Naive thymus-derived CD4-positive, alpha-beta T cell (primary cell): ENCODE results near the gene IL9. TPM values are rescaled to one million over a fixed set of nuclear protein-coding genes. Genes with fewer than 3 reads are reported as not detected.

Source experiments
- ATAC-seq: fragments of 150-1000 bp; cut with Tn5 transposase; 2 replicates; pipeline ENCODE4 v1.10.0; 2021; ENCODE audit warnings: mild to moderate bottlenecking, moderate library complexity
- CTCF ChIA-PET: fragments of 350-600 bp; sonication (Branson Sonifier 250); formaldehyde crosslinking; loops from one replicate; lab custom pipeline; 2021; ENCODE audit warnings: antibody characterized with exemption; lab: Charles Lee
- POLR2A ChIA-PET: fragments of 350-600 bp; sonication (Branson Sonifier 250); formaldehyde crosslinking; loops from one replicate; lab custom pipeline; 2021; ENCODE audit warnings: antibody characterized with exemption, inconsistent platforms; lab: Charles Lee
- DNase-seq, 9 donors: peaks; one replicate each; pipeline versions ENCODE4 v3.0.0 to v3.0.0-alpha.2; 2020 to 2022; ENCODE audit warnings: mixed read lengths in 1 of 9
- H3K27ac ChIP-seq: one replicate; pipeline ENCODE4 v1.7.0; 2013; ENCODE audit warnings: mild to moderate bottlenecking, low read depth, low read length, moderate library complexity
- H3K27me3 ChIP-seq, 2 donors: one replicate each; pipeline ENCODE4 v1.7.0; 2013; ENCODE audit warnings: low read length in 2 of 2, mild to moderate bottlenecking in 2 of 2, moderate library complexity in 2 of 2; ENCODE audit not compliant: control insufficient read depth in 2 of 2, insufficient read depth in 2 of 2
- H3K36me3 ChIP-seq, 3 experiments: 1 replicate in 2 of 3; 2 replicates in 1 of 3; pipeline ENCODE4 v1.7.0; 2013; ENCODE audit warnings: low read length in 3 of 3, mild to moderate bottlenecking in 3 of 3, moderate library complexity in 1 of 3; ENCODE audit not compliant: insufficient read depth in 3 of 3, control insufficient read depth in 2 of 3
- H3K4me1 ChIP-seq, 2 donors: one replicate each; pipeline ENCODE4 v1.7.0; 2013; ENCODE audit warnings: low read length in 2 of 2, mild to moderate bottlenecking in 2 of 2, moderate library complexity in 1 of 2; ENCODE audit not compliant: control insufficient read depth in 2 of 2, insufficient read depth in 2 of 2
- H3K4me3 ChIP-seq: 2 replicates; pipeline ENCODE4 v1.7.0; 2013; ENCODE audit warnings: mild to moderate bottlenecking, low read length
- H3K9me3 ChIP-seq, 3 experiments: 1 replicate in 2 of 3; 2 replicates in 1 of 3; pipeline ENCODE4 v1.7.0; 2013; ENCODE audit warnings: low read length in 3 of 3; ENCODE audit not compliant: control insufficient read depth in 2 of 3
- H3K27ac Mint-ChIP-seq, 9 donors: one replicate each; pipeline ENCODE4 v1.8.0; 2020 to 2022; ENCODE audit warnings: mixed read lengths in 9 of 9, mild to moderate bottlenecking in 8 of 9, moderate library complexity in 5 of 9, inconsistent platforms in 2 of 9
- H3K27me3 Mint-ChIP-seq, 5 donors: one replicate each; pipeline ENCODE4 v1.8.0; 2021 to 2022; ENCODE audit warnings: mixed read lengths in 5 of 5, mild to moderate bottlenecking in 1 of 5
- H3K36me3 Mint-ChIP-seq, 5 donors: one replicate each; pipeline ENCODE4 v1.8.0; 2020 to 2022; ENCODE audit warnings: mixed read lengths in 5 of 5, mild to moderate bottlenecking in 3 of 5, inconsistent platforms in 1 of 5
- H3K4me1 Mint-ChIP-seq, 7 donors: one replicate each; pipeline ENCODE4 v1.8.0; 2020 to 2022; ENCODE audit warnings: mixed read lengths in 7 of 7, mild to moderate bottlenecking in 3 of 7, inconsistent platforms in 1 of 7
- H3K4me3 Mint-ChIP-seq, 10 donors: one replicate each; pipeline ENCODE4 v1.8.0; 2020 to 2022; ENCODE audit warnings: mild to moderate bottlenecking in 10 of 10, mixed read lengths in 10 of 10, moderate library complexity in 6 of 10, inconsistent platforms in 2 of 10
- H3K9me3 Mint-ChIP-seq, 11 donors: one replicate each; pipeline ENCODE4 v1.8.0; 2020 to 2022; ENCODE audit warnings: mixed read lengths in 11 of 11, mild to moderate bottlenecking in 4 of 11, inconsistent platforms in 1 of 11, moderate library complexity in 1 of 11
- intact Hi-C, 2 donors: fragments of 100-400 bp; cut with micrococcal nuclease; formaldehyde crosslinking; loops; one replicate each; pipeline ENCODE4 v1.15.1; 2023
- polyA plus RNA-seq, 2 donors: library from polyadenylated mRNA; unstranded; fragments of 300-500 nt; fragmentation: Illumina TruSeq; gene quantifications; one replicate each; pipeline ENCODE4 v1.2.3, GENCODE V29; 2021
- total RNA-seq, 6 experiments: library from RNA in 5 of 6; stranded (reverse) in 5 of 6; gene quantifications; 1 replicate in 5 of 6; 2 replicates in 1 of 6; pipeline ENCODE4 v1.2.3 and lab custom pipeline; 2021 to 2026

Gene IL9
- total and polyA plus RNA-seq, 7 experiments from 2014 or later = 0.70 TPM; not detected in 6

DNA sequence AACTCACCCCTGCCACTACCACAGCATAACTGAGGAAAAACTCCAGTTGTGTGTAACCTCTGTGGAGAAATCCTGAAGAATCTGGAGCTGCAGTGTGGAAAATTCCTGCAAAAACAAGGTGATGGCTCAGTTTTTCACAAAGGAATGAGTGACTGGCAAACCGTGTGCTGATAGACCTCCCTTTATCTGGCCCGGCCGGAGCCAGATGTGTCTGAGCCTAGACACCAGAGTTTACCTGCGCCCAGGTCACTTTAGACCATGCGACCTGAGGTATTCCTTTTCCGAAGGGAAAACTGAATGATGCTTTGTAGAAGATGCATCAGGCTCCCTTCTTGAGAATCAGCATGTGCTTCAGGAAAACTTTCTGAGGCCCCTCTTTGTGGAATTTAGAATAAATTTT, 45.0 kb downstream of the IL9 start:
- Mint-ChIP-seq H3K4me3 (no peak overlapping the region), H3K36me3 (no peaks in the 10 kb centered on the region), H3K9me3 (peaks cover 0 to 5% (median 0%) of the 10 kb centered on the region in 11 donors), H3K27ac (no peak overlapping the region), H3K27me3 (peaks cover 0 to 4% (median 0%) of the 10 kb centered on the region in 5 donors), H3K4me1 (no peaks in the 10 kb centered on the region)
- no peaks in the 10 kb centered on the region for H3K9me3 ChIP-seq
- no peaks in the 10 kb centered on the region for H3K36me3 ChIP-seq
- H3K4me1 ChIP-seq = no peaks in the 10 kb centered on the region
- no peak overlapping the region for H3K27ac ChIP-seq
- DNase-seq = no peak
- ChIA-PET POLR2A (no interaction called here), CTCF (no interaction called here)
- H3K27me3 ChIP-seq = no peaks in the 10 kb centered on the region
- no peak for ATAC-seq
- no peak overlapping the region for H3K4me3 ChIP-seq
- intact Hi-C loops = no loop called here

DNA sequence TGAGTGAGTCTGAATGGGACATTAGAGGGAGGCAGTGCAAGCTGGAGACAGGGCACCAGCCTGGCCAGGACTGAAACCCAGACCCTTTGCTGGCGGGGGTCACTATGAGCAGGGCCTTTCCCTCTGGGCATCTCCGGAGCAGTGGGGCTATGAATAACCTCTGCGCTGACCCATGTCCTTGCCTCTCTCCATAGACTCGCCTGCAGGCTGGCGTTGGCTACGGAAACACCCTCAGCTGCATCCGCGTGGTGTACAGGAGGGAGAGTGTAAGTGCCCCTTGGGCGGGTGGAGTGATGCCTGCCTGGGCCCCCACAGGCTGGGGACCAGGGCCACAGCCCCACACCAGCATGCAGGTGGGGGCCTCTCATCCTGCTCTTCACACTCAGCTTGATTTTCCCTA, 45.4 kb downstream of the IL9 start:
- Histone ChIP-seq H3K9me3 (no peaks in the 10 kb centered on the region), H3K4me1 (no peaks in the 10 kb centered on the region), H3K27ac (no peak overlapping the region), H3K36me3 (no peaks in the 10 kb centered on the region), H3K27me3 (no peaks in the 10 kb centered on the region), H3K4me3 (no peak overlapping the region)
- CTCF ChIA-PET = no interaction called here
- Mint-ChIP-seq H3K4me3 (no peak overlapping the region), H3K27me3 (peaks cover 0 to 7% (median 3%) of the 10 kb centered on the region in 5 donors), H3K27ac (no peak overlapping the region), H3K4me1 (no peaks in the 10 kb centered on the region), H3K36me3 (no peaks in the 10 kb centered on the region), H3K9me3 (peaks cover 0 to 5% (median 0%) of the 10 kb centered on the region in 11 donors)
- ATAC-seq (peak; percentile 17), DNase-seq (no peak)
- intact Hi-C loops = no loop called here
- POLR2A ChIA-PET = no interaction called here

DNA sequence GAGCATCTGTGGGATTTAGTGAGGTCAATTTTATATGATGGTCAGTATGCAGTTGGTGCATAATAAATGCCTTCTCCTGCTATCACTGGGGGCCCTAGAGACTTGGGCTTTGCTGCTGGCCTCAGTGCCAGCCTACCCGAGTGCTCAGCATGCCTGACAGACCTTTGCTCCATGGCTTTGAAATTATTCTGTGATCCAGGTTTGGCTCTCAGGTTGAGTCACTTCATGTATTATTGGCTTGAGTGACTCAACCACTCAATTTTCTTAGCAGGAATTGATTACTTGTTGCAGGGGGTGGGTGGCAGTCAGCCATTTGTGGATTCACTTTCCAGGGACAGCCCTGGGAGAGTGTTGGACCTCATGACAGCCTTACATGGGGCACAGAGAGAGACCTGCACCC, 47.7 kb downstream of the IL9 start:
- Mint-ChIP-seq H3K9me3 (peaks cover 0 to 4% (median 0%) of the 10 kb centered on the region in 11 donors), H3K27me3 (peaks cover 3 to 11% (median 7%) of the 10 kb centered on the region in 5 donors), H3K27ac (no peak overlapping the region), H3K4me3 (no peak overlapping the region), H3K4me1 (no peaks in the 10 kb centered on the region), H3K36me3 (no peaks in the 10 kb centered on the region)
- ChIA-PET CTCF (no interaction called here), POLR2A (no interaction called here)
- Histone ChIP-seq H3K4me1 (no peaks in the 10 kb centered on the region), H3K4me3 (no peak overlapping the region), H3K27me3 (no peaks in the 10 kb centered on the region), H3K36me3 (no peaks in the 10 kb centered on the region), H3K9me3 (no peaks in the 10 kb centered on the region), H3K27ac (no peak overlapping the region)
- intact Hi-C loops = no loop called here
- ATAC-seq (no peak), DNase-seq (no peak)

DNA sequence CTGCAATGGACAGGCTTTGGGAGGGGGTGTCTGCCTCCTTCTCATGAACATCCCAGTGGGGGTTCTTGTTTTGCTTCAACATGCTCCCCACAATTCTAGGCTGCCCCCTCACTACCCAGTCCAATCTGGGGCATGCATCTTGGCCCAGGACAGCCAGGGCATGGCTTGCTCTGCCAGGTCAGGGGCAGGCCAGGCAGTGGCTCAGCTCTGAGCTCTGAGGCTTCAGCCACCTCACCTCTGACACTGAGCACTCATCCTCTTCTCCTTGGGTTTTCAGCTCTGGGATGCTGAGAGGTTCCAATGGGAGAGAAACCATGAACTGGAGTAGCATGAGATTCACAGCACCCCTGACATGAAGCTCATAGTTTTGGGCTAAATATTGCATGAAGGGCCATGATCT, 49.3 kb downstream of the IL9 start:
- no peaks in the 10 kb centered on the region for H3K27me3 ChIP-seq
- intact Hi-C loops = no loop called here
- Mint-ChIP-seq H3K4me3 (no peak overlapping the region), H3K27me3 (peaks cover 5 to 19% (median 12%) of the 10 kb centered on the region in 5 donors), H3K27ac (no peak overlapping the region), H3K9me3 (peaks cover 0 to 4% (median 0%) of the 10 kb centered on the region in 11 donors), H3K4me1 (no peaks in the 10 kb centered on the region), H3K36me3 (no peaks in the 10 kb centered on the region)
- no peaks in the 10 kb centered on the region for H3K36me3 ChIP-seq
- H3K4me3 ChIP-seq = no peak overlapping the region
- no peak overlapping the region for H3K27ac ChIP-seq
- H3K9me3 ChIP-seq = no peaks in the 10 kb centered on the region
- DNase-seq = no peak
- no peak for ATAC-seq
- POLR2A ChIA-PET = no interaction called here
- no peaks in the 10 kb centered on the region for H3K4me1 ChIP-seq
- CTCF ChIA-PET = no interaction called here

DNA sequence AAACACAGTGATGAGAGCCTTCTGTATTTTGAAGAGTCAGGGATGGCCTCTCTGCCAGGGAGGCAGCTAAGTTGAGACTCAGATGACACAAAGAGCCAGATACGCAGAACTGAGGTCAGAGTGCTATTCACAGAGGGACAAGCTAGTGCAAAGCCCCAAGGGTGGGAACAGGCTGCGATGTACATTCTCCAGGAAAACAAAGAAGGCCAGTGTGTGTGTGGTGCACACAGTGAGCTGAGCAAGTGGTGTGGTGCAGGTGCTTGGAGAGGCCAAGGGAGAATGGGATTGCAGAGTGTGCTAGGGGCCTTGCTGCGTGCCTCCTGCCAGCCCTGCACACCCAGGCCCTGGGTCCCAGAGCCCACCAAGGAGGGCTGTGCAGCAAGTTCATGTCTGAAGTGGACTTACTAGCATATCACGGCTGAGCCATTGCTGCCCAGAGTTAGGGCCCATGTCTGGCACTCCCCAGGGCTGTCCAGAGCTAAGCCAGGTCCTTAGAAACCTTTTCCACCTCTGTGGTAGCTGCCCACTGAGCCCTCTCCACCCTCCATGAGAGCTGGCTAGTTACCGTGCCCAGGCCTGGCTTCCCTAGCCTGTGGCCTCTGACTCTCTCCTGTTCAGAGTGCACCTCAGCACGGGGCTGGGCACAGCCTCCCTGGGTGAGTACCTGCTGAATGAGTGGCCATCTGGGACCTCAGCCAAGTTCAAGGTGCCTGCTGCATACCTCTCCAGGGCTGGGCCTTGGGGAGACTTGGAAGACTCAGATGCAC, 51.9 kb downstream of the IL9 start:
- no peaks in the 10 kb centered on the region for H3K9me3 ChIP-seq
- ChIA-PET POLR2A (no interaction called here), CTCF (no interaction called here)
- no peak overlapping the region for H3K27ac Mint-ChIP-seq
- ATAC-seq (peak; percentile 24), DNase-seq (no peak)
- H3K4me1 Mint-ChIP-seq = no peaks in the 10 kb centered on the region
- peaks cover 0 to 12% (median 5%) of the 10 kb centered on the region in 11 donors for H3K9me3 Mint-ChIP-seq
- H3K27me3 Mint-ChIP-seq = peaks cover 3 to 19% (median 15%) of the 10 kb centered on the region in 5 donors
- no peaks in the 10 kb centered on the region for H3K27me3 ChIP-seq
- H3K4me3 ChIP-seq = no peak overlapping the region
- no peaks in the 10 kb centered on the region for H3K4me1 ChIP-seq
- intact Hi-C loops = no loop called here
- no peak overlapping the region for H3K27ac ChIP-seq
- H3K36me3 ChIP-seq = no peaks in the 10 kb centered on the region
- no peaks in the 10 kb centered on the region for H3K36me3 Mint-ChIP-seq
- no peak overlapping the region for H3K4me3 Mint-ChIP-seq

DNA sequence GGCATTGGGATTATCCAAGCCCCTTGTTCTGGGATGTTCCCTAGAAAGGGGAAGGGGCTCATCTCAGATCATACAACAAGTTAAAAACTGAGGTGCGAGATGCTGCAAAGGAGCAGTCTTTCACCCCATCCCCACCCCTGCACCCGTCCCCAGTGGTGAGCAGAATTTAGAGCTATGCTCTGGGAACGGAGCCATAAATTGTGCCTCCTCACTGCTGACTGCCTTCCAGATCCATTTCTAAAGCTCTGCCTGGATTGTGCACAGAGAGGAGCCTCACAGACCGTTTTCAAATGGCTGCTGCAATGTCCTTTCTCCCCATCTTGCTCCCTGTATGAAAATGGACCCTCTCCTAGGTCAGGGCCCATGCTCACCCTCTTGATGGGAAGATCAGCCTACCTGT, 52.9 kb downstream of the IL9 start:
- Mint-ChIP-seq H3K36me3 (no peaks in the 10 kb centered on the region), H3K9me3 (peaks cover 0 to 19% (median 6%) of the 10 kb centered on the region in 11 donors)
- no peaks in the 10 kb centered on the region for H3K27me3 ChIP-seq

More for the DNA sequence above, 52.9 kb downstream of the IL9 start:
- Histone ChIP-seq H3K4me1 (no peaks in the 10 kb centered on the region), H3K27ac (no peak overlapping the region), H3K9me3 (no peaks in the 10 kb centered on the region), H3K36me3 (no peaks in the 10 kb centered on the region), H3K4me3 (no peak overlapping the region)
- POLR2A ChIA-PET = no interaction called here
- intact Hi-C loops = no loop called here
- ATAC-seq (no peak), DNase-seq (no peak)
- CTCF ChIA-PET = no interaction called here
- Mint-ChIP-seq H3K4me1 (no peaks in the 10 kb centered on the region), H3K27ac (no peak overlapping the region), H3K27me3 (peaks cover 7 to 19% (median 15%) of the 10 kb centered on the region in 5 donors), H3K4me3 (no peak overlapping the region)
